Measurements from ENCODE around the gene ARFGEF3. TPM values are rescaled to one million over a fixed set of nuclear protein-coding genes. Genes with fewer than 3 reads are reported as not detected.

ARFGEF3 gene
- total and polyA plus RNA-seq, 10 of the 15 experiments (the other 5 are each of a cell fraction or from before 2014, with no cell fraction given): under 0.01 to 0.08 (median 0.02) TPM; not detected in 1

GRCh38 chr6:138238368-138238767 lies 76.6 kb downstream of the ARFGEF3 start:
- Histone ChIP-seq H3K4me1 (ENCODE audit: control insufficient read depth, insufficient read depth, low read length) (no peaks in the 10 kb centered on the region), H3K79me2 (ENCODE audit: control insufficient read depth, insufficient read depth, low read length) (no peaks in the 10 kb centered on the region), H3K4me2 (ENCODE audit: control insufficient read depth, insufficient read depth) (no peak overlapping the region), H3K9ac (ENCODE audit: control insufficient read depth, insufficient read depth, low read length) (no peak overlapping the region), H2AFZ (ENCODE audit: control insufficient read depth, low read depth, low read length) (no peak overlapping the region), H3K36me3 (ENCODE audit: control insufficient read depth in 2 of 2, insufficient read depth in 2 of 2, low read length in 1 of 2) (no peaks in the 10 kb centered on the region), H3K9me3 (replicated peaks; ENCODE audit: control insufficient read depth, insufficient read depth, low read length) (no peaks in the 10 kb centered on the region), H3K4me3 (no peak overlapping the region), H4K20me1 (ENCODE audit: control insufficient read depth, insufficient read depth) (no peaks in the 10 kb centered on the region), H3K27me3 (replicated peaks in 1 of 2; ENCODE audit: control insufficient read depth in 2 of 2, insufficient read depth in 2 of 2, low read length in 1 of 2) (peaks cover 3% of the 10 kb centered on the region in 2 experiments; a peak in 1 of 4 replicates), H3K27ac (ENCODE audit: control insufficient read depth, insufficient read depth) (no peak overlapping the region)
- no peak for FAIRE-seq
- RAD21 ChIA-PET (ENCODE audit: unreplicated experiment): no interaction called here
- no peak for ATAC-seq
- in situ Hi-C loops (cut with MboI) (no loop called here), intact Hi-C loops (cut with micrococcal nuclease; ENCODE audit: unreplicated experiment) (no loop called here)
- CTCF ChIA-PET: no interaction called here
- no TSS peak for BruUV-seq (replicated peaks)
- TF ChIP-seq ZBED1 (IDR thresholded peaks at IDR 0.05; ENCODE audit: borderline replicate concordance) (no peak), ZNF24 (IDR thresholded peaks at IDR 0.05) (no peak), POU2F2 (IDR thresholded peaks at IDR 0.05; ENCODE audit: borderline replicate concordance, low read depth, low read length) (no peak), SUPT20H (IDR thresholded peaks at IDR 0.05; ENCODE audit: borderline replicate concordance, control insufficient read depth, low read depth, low read length) (no peak)
- TF ChIP-seq, protein P1, sequence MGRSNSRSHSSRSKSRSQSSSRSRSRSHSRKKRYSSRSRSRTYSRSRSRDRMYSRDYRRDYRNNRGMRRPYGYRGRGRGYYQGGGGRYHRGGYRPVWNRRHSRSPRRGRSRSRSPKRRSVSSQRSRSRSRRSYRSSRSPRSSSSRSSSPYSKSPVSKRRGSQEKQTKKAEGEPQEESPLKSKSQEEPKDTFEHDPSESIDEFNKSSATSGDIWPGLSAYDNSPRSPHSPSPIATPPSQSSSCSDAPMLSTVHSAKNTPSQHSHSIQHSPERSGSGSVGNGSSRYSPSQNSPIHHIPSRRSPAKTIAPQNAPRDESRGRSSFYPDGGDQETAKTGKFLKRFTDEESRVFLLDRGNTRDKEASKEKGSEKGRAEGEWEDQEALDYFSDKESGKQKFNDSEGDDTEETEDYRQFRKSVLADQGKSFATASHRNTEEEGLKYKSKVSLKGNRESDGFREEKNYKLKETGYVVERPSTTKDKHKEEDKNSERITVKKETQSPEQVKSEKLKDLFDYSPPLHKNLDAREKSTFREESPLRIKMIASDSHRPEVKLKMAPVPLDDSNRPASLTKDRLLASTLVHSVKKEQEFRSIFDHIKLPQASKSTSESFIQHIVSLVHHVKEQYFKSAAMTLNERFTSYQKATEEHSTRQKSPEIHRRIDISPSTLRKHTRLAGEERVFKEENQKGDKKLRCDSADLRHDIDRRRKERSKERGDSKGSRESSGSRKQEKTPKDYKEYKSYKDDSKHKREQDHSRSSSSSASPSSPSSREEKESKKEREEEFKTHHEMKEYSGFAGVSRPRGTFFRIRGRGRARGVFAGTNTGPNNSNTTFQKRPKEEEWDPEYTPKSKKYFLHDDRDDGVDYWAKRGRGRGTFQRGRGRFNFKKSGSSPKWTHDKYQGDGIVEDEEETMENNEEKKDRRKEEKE (IDR thresholded peaks at IDR 0.05): no peak
- SMC1A ChIA-PET (ENCODE audit: uncharacterized antibody, unreplicated experiment): no interaction called here
- POLR2A ChIA-PET: interaction anchor here (0.7 kb wide), 1 partner anchor 52 kb away, joined by 3 read pairs; no protein-coding TSS in a partner anchor
- no peak for DNase-seq (ENCODE audit: low read depth, low spot score)
- WGBS (ENCODE audit: insufficient coverage, insufficient replicate concordance, low lambda C conversion rate, missing lambda C conversion rate): 42% methylated on average over 6 of the region's 6 CpGs

All from GM12878 (cell line).